Body of pancreas (tissue), 4 donors: ENCODE data around the gene NELL2. TPM values are rescaled to one million over a fixed set of nuclear protein-coding genes. Genes with fewer than 3 reads are reported as not detected.

ENCODE experiments used
- ATAC-seq: fragments of 150-250 bp; one replicate; pipeline ENCODE4 v1.9.1; 2016
- DNase-seq, 4 donors: peaks; one replicate each; pipeline ENCODE4 v3.0.0-alpha.2; 2019
- H3K27ac ChIP-seq, 4 donors: fragments of 200-600 bp; sonication (generic); 1 replicate in 3 of 4; 2 replicates in 1 of 4; pipeline versions ENCODE4 v1.5.1 to v1.6.1; 2016 to 2019; ENCODE audit warnings: mild to moderate bottlenecking in 1 of 4, mixed read lengths in 1 of 4, moderate library complexity in 1 of 4
- H3K27me3 ChIP-seq, 2 donors: fragments of 200-600 bp; sonication (generic); one replicate each; pipeline ENCODE4 v1.6.0; 2016; ENCODE audit warnings: mild to moderate bottlenecking in 1 of 2
- H3K36me3 ChIP-seq, 2 donors: fragments of 200-600 bp; sonication (generic); replicated peaks in 1 of 2; 2 replicates each; pipeline ENCODE4 v1.5.1; 2016; ENCODE audit warnings: low read depth in 2 of 2; ENCODE audit not compliant: insufficient read depth in 1 of 2
- H3K4me1 ChIP-seq: fragments of 200-600 bp; sonication (generic); one replicate; pipeline ENCODE4 v1.6.0; 2016
- H3K4me3 ChIP-seq, 2 donors: fragments of 200-600 bp; sonication (generic); 1 replicate in 1 of 2; 2 replicates in 1 of 2; pipeline ENCODE4 v1.5.1; 2016 to 2019
- H3K9me3 ChIP-seq, 3 donors: fragments of 200-600 bp; sonication (generic); 1 replicate in 2 of 3; 2 replicates in 1 of 3; pipeline ENCODE4 v1.5.1; 2016
- CTCF ChIP-seq, 7 experiments: fragments of 450-650 bp in 4 of 7; fragments of 200-600 bp in 3 of 7; sonication (generic) in 3 of 7; IDR thresholded peaks; one replicate each; pipeline ENCODE4 v1.5.1; 2016 to 2019; ENCODE audit warnings: antibody characterized with exemption in 7 of 7
- POLR2A ChIP-seq, 3 donors: fragments of 450-650 bp; IDR thresholded peaks; one replicate each; pipeline ENCODE4 v1.6.1; 2016; ENCODE audit warnings: antibody characterized with exemption in 3 of 3, mild to moderate bottlenecking in 2 of 3
- WGBS, 2 donors: methylation state at CpG; one replicate each; pipeline ENCODE4 v1.1.5; 2017; 5-methylcytosine and 5-hydroxymethylcytosine counted together
- intact Hi-C: fragments of 100-400 bp; cut with DNase I; formaldehyde crosslinking; loops from one replicate; pipeline ENCODE4 v1.15.1; 2023
- total RNA-seq, 2 donors: library from RNA; depleted of rRNA; stranded (reverse); fragments of >200 nt; gene quantifications; one replicate each; pipeline ENCODE4 v1.1.0, GENCODE V29; 2016

The NELL2 gene
- total RNA-seq, 2 donors from 2014 or later: 3.6 TPM; not detected in 1

GRCh38 chr12:44674875-44675274 is 201.2 kb downstream of the NELL2 start:
- no peak overlapping the region for H3K27ac ChIP-seq
- H3K4me3 ChIP-seq: no peak overlapping the region
- H3K27me3 ChIP-seq: no peaks in the 10 kb centered on the region
- no peak for TF ChIP-seq POLR2A (IDR thresholded peaks at IDR 0.05)
- no peak for TF ChIP-seq CTCF (IDR thresholded peaks at IDR 0.05)
- DNase-seq (no peak), ATAC-seq (no peak)
- H3K9me3 ChIP-seq: no peaks in the 10 kb centered on the region
- intact Hi-C loops: no loop called here
- H3K4me1 ChIP-seq: no peaks in the 10 kb centered on the region
- no peaks in the 10 kb centered on the region for H3K36me3 ChIP-seq
- WGBS, 2 donors: 0 to 13% methylated on average over 1 of the region's 1 CpG

GRCh38 chr12:44673811-44674210 is 202.3 kb downstream of the NELL2 start:
- DNase-seq: no peak
- no peaks in the 10 kb centered on the region for H3K27me3 ChIP-seq
- H3K9me3 ChIP-seq: no peaks in the 10 kb centered on the region
- no peak overlapping the region for H3K4me3 ChIP-seq
- 38 to 54% methylated on average over 1 of the region's 1 CpG for WGBS, 2 donors
- no peak overlapping the region for H3K27ac ChIP-seq
- no peak for ATAC-seq
- no peak for TF ChIP-seq POLR2A (IDR thresholded peaks at IDR 0.05)
- TF ChIP-seq CTCF (IDR thresholded peaks at IDR 0.05): no peak
- no peaks in the 10 kb centered on the region for H3K36me3 ChIP-seq
- H3K4me1 ChIP-seq: no peaks in the 10 kb centered on the region
- intact Hi-C loops: no loop called here

- no peaks in the 10 kb centered on the region for H3K4me1 ChIP-seq
- intact Hi-C loops: no loop called here
- H3K27me3 ChIP-seq: no peaks in the 10 kb centered on the region
- no peak overlapping the region for H3K27ac ChIP-seq
- no peak overlapping the region for H3K4me3 ChIP-seq
- ATAC-seq: no peak
- no peak for TF ChIP-seq CTCF (IDR thresholded peaks at IDR 0.05)
- no peak for TF ChIP-seq POLR2A (IDR thresholded peaks at IDR 0.05)
- WGBS, 2 donors: 75 to 79% methylated on average over 5 of the region's 5 CpGs
- DNase-seq: no peak
- no peaks in the 10 kb centered on the region for H3K9me3 ChIP-seq
- H3K36me3 ChIP-seq: no peaks in the 10 kb centered on the region
Observed at GRCh38 chr12:44672042-44672441, 204.1 kb downstream of the NELL2 start.

- Histone ChIP-seq H3K36me3 (no peaks in the 10 kb centered on the region), H3K9me3 (no peaks in the 10 kb centered on the region), H3K4me1 (no peaks in the 10 kb centered on the region), H3K27me3 (no peaks in the 10 kb centered on the region), H3K27ac (no peak overlapping the region), H3K4me3 (no peak overlapping the region)
- no peak for TF ChIP-seq CTCF (IDR thresholded peaks at IDR 0.05)
- no peak for TF ChIP-seq POLR2A (IDR thresholded peaks at IDR 0.05)
- intact Hi-C loops: no loop called here
- 81 to 89% methylated on average over 4 of the region's 4 CpGs for WGBS, 2 donors
- DNase-seq (no peak), ATAC-seq (no peak)
Observed at GRCh38 chr12:44668443-44668842, 207.7 kb downstream of the NELL2 start.

GRCh38 chr12:44667461-44667860 is 208.7 kb downstream of the NELL2 start:
- DNase-seq: no peak
- no peaks in the 10 kb centered on the region for H3K27me3 ChIP-seq
- TF ChIP-seq CTCF (IDR thresholded peaks at IDR 0.05) (no peak), POLR2A (IDR thresholded peaks at IDR 0.05) (no peak)
- no peaks in the 10 kb centered on the region for H3K36me3 ChIP-seq
- no peaks in the 10 kb centered on the region for H3K4me1 ChIP-seq
- ATAC-seq: no peak
- H3K9me3 ChIP-seq: no peaks in the 10 kb centered on the region
- intact Hi-C loops: no loop called here
- no peak overlapping the region for H3K4me3 ChIP-seq
- WGBS, 2 donors: 51 to 58% methylated on average over 4 of the region's 4 CpGs
- H3K27ac ChIP-seq: no peak overlapping the region
